DOHH2 (cell line): ENCODE measurements around the gene TMEM174.

Source experiments
- H3F3A ChIP-seq: fragments of 200-600 bp; sonication (generic), shearing (Covaris generic); 2 replicates; pipeline ENCODE4 v1.6.0; 2016; ENCODE audit warnings: antibody characterized with exemption, mild to moderate bottlenecking; ENCODE audit not compliant: control insufficient read depth, insufficient read depth
- H3K27ac ChIP-seq: fragments of 200-600 bp; sonication (generic); 2 replicates; pipeline ENCODE4 v1.5.1; 2014; ENCODE audit warnings: low read depth, mild to moderate bottlenecking, low read length, moderate library complexity
- H3K27me3 ChIP-seq: fragments of 200-600 bp; sonication (generic); 2 replicates; pipeline ENCODE4 v1.6.1; 2014; ENCODE audit warnings: mild to moderate bottlenecking, low read length, mixed read lengths; ENCODE audit not compliant: control insufficient read depth
- H3K36me3 ChIP-seq: fragments of 200-600 bp; sonication (generic); 2 replicates; pipeline ENCODE4 v1.6.1; 2014; ENCODE audit warnings: mild to moderate bottlenecking, low read length, moderate library complexity, mixed read lengths; ENCODE audit not compliant: control insufficient read depth
- H3K4me1 ChIP-seq: fragments of 200-600 bp; sonication (generic); 2 replicates; pipeline ENCODE4 v1.6.1; 2014; ENCODE audit warnings: mild to moderate bottlenecking, low read length, mixed read lengths; ENCODE audit not compliant: control insufficient read depth
- H3K4me2 ChIP-seq: fragments of 200-600 bp; sonication (generic); 2 replicates; pipeline ENCODE4 v1.6.0; 2014; ENCODE audit warnings: mild to moderate bottlenecking, low read length, moderate library complexity
- H3K4me3 ChIP-seq: fragments of 200-600 bp; sonication (generic); 2 replicates; pipeline ENCODE4 v1.5.1; 2014; ENCODE audit warnings: mild to moderate bottlenecking, low read length, mixed read lengths
- H3K79me2 ChIP-seq: fragments of 200-600 bp; sonication (generic); 2 replicates; pipeline ENCODE4 v1.6.1; 2014; ENCODE audit warnings: mild to moderate bottlenecking, low read length, mixed read lengths; ENCODE audit not compliant: control insufficient read depth
- H3K9me2 ChIP-seq: fragments of 200-600 bp; sonication (generic); replicated peaks from 2 replicates; pipeline ENCODE4 v1.6.1; 2014; ENCODE audit warnings: mild to moderate bottlenecking, low read length, mixed read lengths; ENCODE audit not compliant: control insufficient read depth
- H3K9me3 ChIP-seq: fragments of 200-600 bp; sonication (generic); 2 replicates; pipeline ENCODE4 v1.6.1; 2014; ENCODE audit warnings: antibody characterized with exemption, low read length, mixed read lengths; ENCODE audit not compliant: control insufficient read depth, insufficient read depth
- H4K20me1 ChIP-seq: fragments of 200-600 bp; sonication (generic); 2 replicates; pipeline ENCODE4 v1.6.0; 2014; ENCODE audit warnings: low read depth, mild to moderate bottlenecking, antibody characterized with exemption, low read length, moderate library complexity; ENCODE audit not compliant: control insufficient read depth, insufficient read depth
- CTCF ChIP-seq: fragments of 200-600 bp; sonication (generic); IDR thresholded peaks from one replicate; pipeline ENCODE4 v1.5.1; 2014; ENCODE audit warnings: antibody characterized with exemption, mild to moderate bottlenecking, low read depth, low read length; ENCODE audit not compliant: poor library complexity, severe bottlenecking
- EZH2phosphoT487 ChIP-seq: fragments of 200-600 bp; sonication (generic); IDR thresholded peaks from 2 replicates; pipeline ENCODE4 v1.6.1; 2017; ENCODE audit warnings: borderline replicate concordance, mild to moderate bottlenecking, antibody characterized with exemption, low read length, moderate library complexity, mixed read lengths

The TMEM174 gene

GRCh38 chr5:73126957-73127356 lies 46.0 kb upstream of the TMEM174 start:
- Histone ChIP-seq H3K4me2 (peak overlapping the region; percentile 48), H3K9me2 (no peaks in the 10 kb centered on the region), H3K9me3 (no peaks in the 10 kb centered on the region), H3K79me2 (no peaks in the 10 kb centered on the region), H3K27me3 (no peaks in the 10 kb centered on the region), H3K4me1 (peaks cover 31% of the 10 kb centered on the region), H3F3A (no peaks in the 10 kb centered on the region), H3K36me3 (no peaks in the 10 kb centered on the region), H3K4me3 (peak overlapping the region; percentile 43), H4K20me1 (no peaks in the 10 kb centered on the region), H3K27ac (peak overlapping the region; percentile 49)
- TF ChIP-seq CTCF (no peak), EZH2phosphoT487 (no peak)

- Histone ChIP-seq H3K4me1 (peaks cover 18% of the 10 kb centered on the region), H3K4me3 (no peak overlapping the region), H3K9me3 (no peaks in the 10 kb centered on the region), H3K27me3 (no peaks in the 10 kb centered on the region), H3K27ac (no peak overlapping the region), H3K9me2 (no peaks in the 10 kb centered on the region), H4K20me1 (no peaks in the 10 kb centered on the region), H3K4me2 (no peak overlapping the region), H3K36me3 (no peaks in the 10 kb centered on the region), H3F3A (no peaks in the 10 kb centered on the region), H3K79me2 (no peaks in the 10 kb centered on the region)
- no peak for TF ChIP-seq CTCF
- no peak for TF ChIP-seq EZH2phosphoT487
Measured at GRCh38 chr5:73129143-73129542, 43.9 kb upstream of the TMEM174 start.

- H3F3A ChIP-seq = no peaks in the 10 kb centered on the region
- H3K27me3 ChIP-seq = no peaks in the 10 kb centered on the region
- no peaks in the 10 kb centered on the region for H3K9me2 ChIP-seq
- no peaks in the 10 kb centered on the region for H3K36me3 ChIP-seq
- no peaks in the 10 kb centered on the region for H4K20me1 ChIP-seq
- H3K4me2 ChIP-seq = no peak overlapping the region
- H3K4me1 ChIP-seq = peaks cover 22% of the 10 kb centered on the region
- H3K4me3 ChIP-seq = no peak overlapping the region
- TF ChIP-seq EZH2phosphoT487 (no peak), CTCF (no peak)
- no peaks in the 10 kb centered on the region for H3K9me3 ChIP-seq
- H3K27ac ChIP-seq = no peak overlapping the region
- H3K79me2 ChIP-seq = no peaks in the 10 kb centered on the region
Measured at GRCh38 chr5:73130811-73131210, 42.2 kb upstream of the TMEM174 start.
